T-cell (primary cell): ENCODE data around the gene C1orf105. TPM values are rescaled to one million over a fixed set of nuclear protein-coding genes. Genes with fewer than 3 reads are reported as not detected.

Experiments used
- ATAC-seq, 4 experiments: fragments of 200-7000 bp in 3 of 4; fragments of 150-1000 bp in 1 of 4; cut with Tn5 transposase; replicated peaks in 1 of 4; 1 replicate in 3 of 4; 2 replicates in 1 of 4; pipeline ENCODE4 v1.10.0; 2021; ENCODE audit warnings: moderate library complexity in 3 of 4, mild to moderate bottlenecking in 2 of 4, moderate number of reproducible peaks in 1 of 4
- CTCF ChIA-PET, 2 donors: fragments of 300-600 bp; sonication (Branson Sonifier 250); formaldehyde crosslinking; loops; one replicate each; lab custom pipeline; 2022; ENCODE audit warnings: antibody characterized with exemption in 2 of 2; lab: Charles Lee
- POLR2A ChIA-PET, 2 donors: fragments of 300-600 bp; sonication (Branson Sonifier 250); formaldehyde crosslinking; loops; one replicate each; lab custom pipeline; 2022; ENCODE audit warnings: antibody characterized with exemption in 2 of 2; lab: Charles Lee
- DNase-seq, 35 experiments: peaks; one replicate each; pipeline versions ENCODE4 v3.0.0 to v3.0.0-alpha.2; 2013 to 2023
- H3K27ac ChIP-seq: one replicate; pipeline ENCODE4 v1.5.1; 2013; ENCODE audit warnings: low read length
- H3K27me3 ChIP-seq, 2 experiments: replicated peaks in 1 of 2; 1 replicate in 1 of 2; 2 replicates in 1 of 2; pipeline versions ENCODE4 v1.6.1 to v1.7.0; 2013; ENCODE audit warnings: low read length in 1 of 2, mixed read lengths in 1 of 2; ENCODE audit not compliant: control insufficient read depth in 2 of 2, insufficient read depth in 2 of 2; ENCODE audit errors: extremely low read depth in 1 of 2
- H3K36me3 ChIP-seq, 2 donors: 1 replicate in 1 of 2; 2 replicates in 1 of 2; pipeline versions ENCODE4 v1.6.1 to v1.7.0; 2013; ENCODE audit warnings: low read length in 1 of 2; ENCODE audit not compliant: control insufficient read depth in 2 of 2, insufficient read depth in 1 of 2; ENCODE audit errors: extremely low read depth in 1 of 2
- H3K4me1 ChIP-seq, 2 experiments: 1 replicate in 1 of 2; 2 replicates in 1 of 2; pipeline versions ENCODE4 v1.6.1 to v1.7.0; 2013; ENCODE audit warnings: low read length in 2 of 2, mixed read lengths in 1 of 2; ENCODE audit not compliant: insufficient read depth in 2 of 2, control insufficient read depth in 1 of 2; ENCODE audit errors: extremely low read depth in 1 of 2
- H3K4me3 ChIP-seq, 2 donors: 1 replicate in 1 of 2; 2 replicates in 1 of 2; pipeline versions ENCODE4 v1.5.1 to v1.7.0; 2013; ENCODE audit warnings: mild to moderate bottlenecking in 2 of 2, low read length in 1 of 2, moderate library complexity in 1 of 2; ENCODE audit not compliant: control insufficient read depth in 1 of 2; ENCODE audit errors: extremely low read depth in 1 of 2
- H3K9me3 ChIP-seq: 2 replicates; pipeline ENCODE4 v1.7.0; 2013
- H3K27ac Mint-ChIP-seq, 2 donors: one replicate each; pipeline ENCODE4 v1.8.0; 2020 to 2021; ENCODE audit warnings: mild to moderate bottlenecking in 2 of 2, mixed read lengths in 2 of 2
- H3K27me3 Mint-ChIP-seq, 2 donors: one replicate each; pipeline ENCODE4 v1.8.0; 2021 to 2022; ENCODE audit warnings: mixed read lengths in 2 of 2
- H3K36me3 Mint-ChIP-seq: one replicate; pipeline ENCODE4 v1.8.0; 2021; ENCODE audit warnings: mixed read lengths
- H3K4me1 Mint-ChIP-seq, 3 donors: one replicate each; pipeline ENCODE4 v1.8.0; 2020 to 2022; ENCODE audit warnings: mixed read lengths in 3 of 3, mild to moderate bottlenecking in 1 of 3
- H3K4me3 Mint-ChIP-seq, 3 donors: one replicate each; pipeline ENCODE4 v1.8.0; 2020 to 2022; ENCODE audit warnings: mild to moderate bottlenecking in 3 of 3, mixed read lengths in 3 of 3, moderate library complexity in 3 of 3
- H3K9me3 Mint-ChIP-seq, 3 donors: one replicate each; pipeline ENCODE4 v1.8.0; 2020 to 2022; ENCODE audit warnings: mixed read lengths in 3 of 3
- WGBS: methylation state at CpG from one replicate; pipeline ENCODE4 v1.1.5; 2013; ENCODE audit warnings: missing lambda C conversion rate; ENCODE audit not compliant: insufficient coverage; 5-methylcytosine and 5-hydroxymethylcytosine counted together
- total RNA-seq, 35 experiments: library from RNA in 6 of 35; stranded (reverse) in 6 of 35; fragments of 120-200 nt in 1 of 35; gene quantifications; one replicate each; pipeline versions ENCODE4 v1.2.1 to v1.2.4 and lab custom pipeline; 2013 to 2026

Gene C1orf105
- total RNA-seq, 5 donors from 2014 or later (not counting 1 experiment from before 2014, with no cell fraction given) = not detected

- H3K4me3 Mint-ChIP-seq = no peak overlapping the region
- H3K9me3 Mint-ChIP-seq = no peaks in the 10 kb centered on the region
- peaks cover 15% of the 10 kb centered on the region for H3K36me3 Mint-ChIP-seq
- no CpG with 5 or more reads among the region's 1 CpG for WGBS
- DNase-seq = no peak
- no peak overlapping the region for H3K27ac Mint-ChIP-seq
- no peaks in the 10 kb centered on the region for H3K27me3 Mint-ChIP-seq
- CTCF ChIA-PET = interaction anchor here (0.6 to 1.3 kb wide), 2 partner anchors 11 to 335 kb away, joined by 3 to 4 read pairs; no protein-coding TSS in a partner anchor
- Histone ChIP-seq H3K36me3 (no peaks in the 10 kb centered on the region), H3K27me3 (no peaks in the 10 kb centered on the region), H3K4me1 (no peaks in the 10 kb centered on the region), H3K9me3 (no peaks in the 10 kb centered on the region), H3K4me3 (no peak overlapping the region), H3K27ac (no peak overlapping the region)
- peaks cover 0 to 4% (median 0%) of the 10 kb centered on the region in 3 donors for H3K4me1 Mint-ChIP-seq
- no peak for ATAC-seq
- POLR2A ChIA-PET = no interaction called here
Measured at GRCh38 chr1:172410027-172410426, 10.5 kb upstream of the C1orf105 start.

DNA sequence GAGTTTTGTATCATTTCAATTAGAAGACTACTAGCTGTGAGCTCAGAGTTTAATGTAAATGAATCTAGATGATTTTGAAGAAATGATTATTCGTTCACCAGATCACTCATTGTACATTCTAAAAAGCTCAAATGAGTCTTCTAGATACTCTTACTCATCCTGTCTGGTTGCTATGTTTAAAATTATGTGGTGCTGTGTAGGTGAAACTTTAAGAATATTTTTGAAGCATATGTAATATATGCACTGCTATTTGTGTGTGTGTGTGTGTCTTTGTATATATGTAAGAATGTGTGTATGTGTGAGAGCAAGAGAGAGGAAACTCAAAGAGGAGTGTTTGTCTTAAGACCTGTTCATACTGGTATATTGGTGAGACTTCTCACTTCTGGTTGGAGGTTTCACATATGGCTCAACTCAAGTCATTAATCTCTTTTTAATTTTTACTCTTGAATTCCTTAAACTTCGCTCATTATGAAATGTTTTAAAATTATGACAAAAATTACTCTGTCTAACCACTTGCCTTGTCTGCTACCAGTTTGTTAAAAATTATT is 8.6 kb upstream of the C1orf105 start:
- Histone ChIP-seq H3K9me3 (no peaks in the 10 kb centered on the region), H3K4me1 (peaks cover 0 to 6% of the 10 kb centered on the region in 2 experiments), H3K27ac (no peak overlapping the region), H3K27me3 (no peaks in the 10 kb centered on the region), H3K36me3 (no peaks in the 10 kb centered on the region), H3K4me3 (no peak overlapping the region)
- WGBS = no CpG with 5 or more reads among the region's 2 CpGs
- Mint-ChIP-seq H3K4me3 (no peak overlapping the region), H3K9me3 (no peaks in the 10 kb centered on the region), H3K36me3 (peaks cover 15% of the 10 kb centered on the region), H3K27me3 (no peaks in the 10 kb centered on the region), H3K27ac (no peak overlapping the region), H3K4me1 (peaks cover 0 to 5% (median 2%) of the 10 kb centered on the region in 3 donors)
- ChIA-PET CTCF (interaction anchor here in 1 of 2 donors (0.5 to 0.9 kb wide), 2 partner anchors 17 to 21 kb away, joined by 3 to 4 read pairs; no protein-coding TSS in a partner anchor), POLR2A (interaction anchor here in 1 of 2 donors (1.0 kb wide), 1 partner anchor 11 kb away, joined by 3 read pairs; no protein-coding TSS in a partner anchor)
- no peak for DNase-seq
- ATAC-seq = no peak

GRCh38 chr1:172414331-172414730 is 6.2 kb upstream of the C1orf105 start:
- H3K4me1 Mint-ChIP-seq = peaks cover 2 to 7% (median 5%) of the 10 kb centered on the region in 3 donors
- ChIA-PET POLR2A (no interaction called here), CTCF (interaction anchor here in 1 of 2 donors (0.7 kb wide), 2 partner anchors 17 to 104 kb away, joined by 3 to 5 read pairs; no protein-coding TSS in a partner anchor)
- H3K36me3 ChIP-seq = no peaks in the 10 kb centered on the region
- no peak for ATAC-seq
- H3K4me3 ChIP-seq = no peak overlapping the region
- H3K27ac Mint-ChIP-seq = no peak overlapping the region
- H3K4me1 ChIP-seq = peaks cover 0 to 14% of the 10 kb centered on the region in 2 experiments
- no peaks in the 10 kb centered on the region for H3K27me3 Mint-ChIP-seq
- no peak overlapping the region for H3K4me3 Mint-ChIP-seq
- H3K36me3 Mint-ChIP-seq = peaks cover 10% of the 10 kb centered on the region
- H3K9me3 ChIP-seq = no peaks in the 10 kb centered on the region
- H3K27me3 ChIP-seq = no peaks in the 10 kb centered on the region
- DNase-seq = no peak
- H3K9me3 Mint-ChIP-seq = no peaks in the 10 kb centered on the region
- H3K27ac ChIP-seq = no peak overlapping the region

- no peaks in the 10 kb centered on the region for H3K9me3 ChIP-seq
- H3K9me3 Mint-ChIP-seq = no peaks in the 10 kb centered on the region
- no peaks in the 10 kb centered on the region for H3K36me3 ChIP-seq
- H3K27me3 Mint-ChIP-seq = no peaks in the 10 kb centered on the region
- H3K4me3 Mint-ChIP-seq = no peak overlapping the region
- peaks cover 12% of the 10 kb centered on the region for H3K36me3 Mint-ChIP-seq
- peaks cover under 1 to 26% of the 10 kb centered on the region in 2 experiments for H3K4me1 ChIP-seq
- no peak overlapping the region for H3K4me3 ChIP-seq
- H3K4me1 Mint-ChIP-seq = peaks cover 12 to 19% (median 17%) of the 10 kb centered on the region in 3 donors
- no peaks in the 10 kb centered on the region for H3K27me3 ChIP-seq
- H3K27ac Mint-ChIP-seq = no peak overlapping the region
- ChIA-PET CTCF (interaction anchor here in 1 of 2 donors (0.7 to 2.4 kb wide), 4 partner anchors 13 to 17 kb away, joined by 3 to 7 read pairs (median 4); no protein-coding TSS in a partner anchor), POLR2A (interaction anchor here (0.7 kb wide), 2 partner anchors 181 to 1164 kb away, joined by 3 to 5 read pairs; no protein-coding TSS in a partner anchor)
- H3K27ac ChIP-seq = no peak overlapping the region
- 100% methylated on average over 1 of the region's 4 CpGs for WGBS
- ATAC-seq = no peak
- DNase-seq = no peak
Measured at GRCh38 chr1:172416496-172417035, 3.9 kb upstream of the C1orf105 start.

DNA sequence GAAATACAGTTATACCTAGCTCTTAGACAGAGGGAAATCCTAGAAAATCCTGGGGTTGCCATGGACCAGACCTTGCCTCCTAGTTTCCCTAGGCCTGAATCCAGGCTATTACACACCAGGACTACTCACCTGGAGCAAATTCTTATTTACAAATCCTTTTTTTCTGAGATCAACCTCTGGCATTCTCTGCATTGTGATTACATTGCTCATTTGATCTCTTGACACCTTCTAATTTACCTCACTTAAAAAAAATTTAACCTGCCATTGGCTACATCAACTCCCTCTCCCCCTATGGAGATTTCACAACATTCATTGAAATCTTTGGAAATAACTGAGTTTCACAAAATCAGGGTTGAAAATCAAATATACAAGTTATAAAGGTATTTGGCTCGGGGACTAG is 2.9 kb upstream of the C1orf105 start:
- no peak overlapping the region for H3K4me3 Mint-ChIP-seq
- H3K27ac Mint-ChIP-seq = no peak overlapping the region
- CTCF ChIA-PET = interaction anchor here (1.0 to 2.4 kb wide), 2 partner anchors 12 to 18 kb away, joined by 3 to 7 read pairs; no protein-coding TSS in a partner anchor
- peaks cover 12% of the 10 kb centered on the region for H3K36me3 Mint-ChIP-seq
- no peaks in the 10 kb centered on the region for H3K9me3 Mint-ChIP-seq
- Histone ChIP-seq H3K27ac (no peak overlapping the region), H3K36me3 (no peaks in the 10 kb centered on the region), H3K9me3 (no peaks in the 10 kb centered on the region), H3K4me1 (peaks cover 3 to 28% of the 10 kb centered on the region in 2 experiments), H3K4me3 (no peak overlapping the region), H3K27me3 (no peaks in the 10 kb centered on the region)
- 83% methylated on average over 1 of the region's 1 CpG for WGBS
- DNase-seq = no peak
- H3K27me3 Mint-ChIP-seq = no peaks in the 10 kb centered on the region
- peaks cover 16 to 21% (median 20%) of the 10 kb centered on the region in 3 donors for H3K4me1 Mint-ChIP-seq
- POLR2A ChIA-PET = no interaction called here
- no peak for ATAC-seq

DNA sequence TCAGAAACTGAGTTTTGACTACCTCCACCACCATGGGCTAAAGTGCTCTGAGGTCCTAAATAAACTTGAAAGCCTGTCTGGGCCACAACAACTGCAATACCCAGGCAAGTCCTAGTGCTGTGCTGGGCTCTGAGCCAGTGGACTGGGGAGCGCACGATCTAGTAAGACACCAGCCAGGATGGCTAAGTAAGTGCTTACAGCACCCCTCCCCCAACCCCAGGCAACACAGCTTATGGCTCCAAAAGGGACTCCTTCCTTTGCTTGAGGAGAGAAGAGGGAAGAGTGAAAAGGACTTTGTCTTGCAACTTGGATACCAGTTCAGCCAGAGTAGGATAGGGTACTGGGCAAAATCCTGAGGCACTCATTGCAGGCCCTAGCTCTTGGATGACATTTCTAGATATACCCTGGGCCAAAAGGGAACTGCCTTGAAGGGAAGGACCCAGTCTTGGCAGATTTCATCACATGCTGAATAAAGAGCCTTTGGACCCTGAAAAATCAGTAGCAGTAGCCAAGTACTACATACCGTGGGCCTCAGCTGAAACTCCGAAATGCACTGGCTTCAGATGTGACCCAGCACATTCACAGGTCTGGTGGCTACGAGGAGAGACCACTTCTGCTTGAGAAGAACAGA is 1.6 kb downstream of the C1orf105 start:
- Histone ChIP-seq H3K27ac (no peak overlapping the region), H3K4me1 (peaks cover 7 to 33% of the 10 kb centered on the region in 2 experiments), H3K4me3 (no peak overlapping the region), H3K9me3 (no peaks in the 10 kb centered on the region), H3K27me3 (no peaks in the 10 kb centered on the region), H3K36me3 (no peaks in the 10 kb centered on the region)
- WGBS = 97% methylated on average over 3 of the region's 5 CpGs
- Mint-ChIP-seq H3K27me3 (no peaks in the 10 kb centered on the region), H3K9me3 (no peaks in the 10 kb centered on the region), H3K27ac (peak overlapping the region in 1 of 2 donors; percentile 12), H3K4me3 (no peak overlapping the region), H3K36me3 (peaks cover 4% of the 10 kb centered on the region), H3K4me1 (peaks cover 15 to 21% (median 17%) of the 10 kb centered on the region in 3 donors)
- DNase-seq (no peak), ATAC-seq (no peak)
- POLR2A ChIA-PET = interaction anchor here in 1 of 2 donors (0.6 kb wide), 1 partner anchor 249 kb away, joined by 4 read pairs; no protein-coding TSS in a partner anchor
- CTCF ChIA-PET = interaction anchor here in 1 of 2 donors (1.4 to 1.7 kb wide), 2 partner anchors 9 to 23 kb away, joined by 3 to 5 read pairs; no protein-coding TSS in a partner anchor
